GM18511 (cell line): Measurements from ENCODE around the gene SKI.
"Not testable (repeated sequence)": the region's sequence is repeated elsewhere in the genome, so short reads cannot be mapped to it uniquely, and the experiment has no call there.

ENCODE experiments used
- ATAC-seq: cut with Tn5 transposase; IDR thresholded peaks from one replicate; pipeline ENCODE4 v1.9.1; 2021; ENCODE audit warnings: mild to moderate bottlenecking, moderate library complexity; ENCODE audit not compliant: unreplicated experiment

Gene SKI

DNA sequence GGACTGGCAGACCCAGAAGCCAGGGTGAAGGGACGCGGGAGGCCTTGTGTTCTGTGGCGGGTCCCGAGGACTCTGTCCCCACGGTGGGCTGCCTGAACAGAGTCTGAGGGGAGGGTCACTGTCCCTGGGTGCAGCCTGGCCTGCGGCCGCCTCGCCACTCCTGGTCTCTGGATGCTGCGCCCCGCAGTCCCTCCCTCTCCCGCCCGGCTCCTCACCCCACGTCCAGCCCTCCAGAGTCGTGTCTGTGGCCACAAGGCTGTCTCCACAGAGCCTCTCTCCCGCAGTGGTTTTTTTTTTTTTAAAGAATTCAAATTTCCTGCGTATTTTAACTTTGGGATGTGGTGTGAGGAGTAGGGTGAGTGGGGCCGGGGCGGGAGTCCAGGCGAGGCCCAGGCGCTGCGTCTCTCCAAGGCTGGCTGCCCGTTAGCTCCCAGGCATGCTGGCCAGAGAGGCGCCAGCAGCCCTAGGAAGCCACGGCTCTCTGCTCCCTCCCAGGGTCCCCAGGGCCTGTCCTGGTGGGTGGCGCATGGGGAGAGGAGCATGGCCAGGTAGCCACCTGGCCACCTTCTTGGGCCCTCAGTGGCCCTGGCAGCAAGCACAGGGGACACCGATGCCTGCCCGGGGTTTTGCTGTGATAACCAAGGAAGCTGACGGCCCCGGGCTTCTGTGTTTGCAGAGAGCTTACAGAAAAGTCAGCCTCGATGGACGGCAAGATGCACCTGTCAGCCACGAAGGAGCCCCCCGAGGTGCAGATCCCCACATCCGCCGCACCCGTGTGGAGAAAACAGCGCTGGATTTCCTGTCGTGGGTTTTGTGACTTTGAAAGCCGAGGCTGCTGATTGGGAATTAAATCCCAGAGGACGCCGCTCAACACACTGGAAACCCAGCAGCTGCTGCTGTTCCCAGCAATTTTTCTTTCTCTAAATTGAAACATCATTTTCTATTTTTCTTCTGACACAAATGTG lies 90.5 kb downstream of the SKI start:
- ATAC-seq: no peak

DNA sequence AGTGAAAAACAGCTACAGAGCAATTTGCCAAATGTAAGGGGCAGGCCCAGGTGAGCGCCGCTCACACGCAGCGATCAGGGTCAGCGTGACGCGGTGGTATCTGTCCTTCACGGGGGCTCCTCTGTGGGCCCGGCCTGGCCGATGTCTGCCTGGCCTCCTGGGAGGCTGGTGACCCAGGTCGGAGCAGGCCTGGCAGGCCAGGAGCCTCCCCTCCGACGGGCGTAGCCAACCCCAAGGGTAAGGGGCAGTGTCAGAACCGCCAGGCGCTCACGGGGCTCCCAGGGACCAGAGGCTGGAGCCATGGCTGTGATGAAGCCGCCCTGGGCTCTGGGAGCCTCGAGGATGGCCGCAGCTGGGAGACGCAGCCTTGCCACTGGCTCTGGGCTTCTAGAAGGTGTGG lies 91.2 kb downstream of the SKI start:
- ATAC-seq: no peak

DNA sequence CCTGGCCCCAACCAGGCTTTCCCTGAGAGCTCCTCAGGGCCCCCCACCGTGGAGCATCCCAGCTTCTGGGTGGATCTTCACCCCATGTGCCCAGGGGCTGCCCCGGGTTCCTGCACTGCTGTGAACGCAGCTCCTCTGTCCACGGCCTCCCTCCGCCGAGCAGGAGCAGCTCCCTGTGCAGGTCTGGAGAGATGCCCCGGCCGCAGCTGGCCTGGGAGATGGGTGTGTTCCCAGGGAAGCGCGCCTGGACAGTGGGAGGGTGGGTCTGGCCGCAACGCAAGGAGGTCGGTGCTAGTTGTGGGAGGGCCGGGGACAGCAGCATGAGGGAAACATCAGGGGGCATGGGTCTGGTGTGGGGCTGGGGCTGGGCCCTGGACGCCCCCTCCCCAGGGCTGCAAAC lies 91.9 kb downstream of the SKI start:
- no peak for ATAC-seq

DNA sequence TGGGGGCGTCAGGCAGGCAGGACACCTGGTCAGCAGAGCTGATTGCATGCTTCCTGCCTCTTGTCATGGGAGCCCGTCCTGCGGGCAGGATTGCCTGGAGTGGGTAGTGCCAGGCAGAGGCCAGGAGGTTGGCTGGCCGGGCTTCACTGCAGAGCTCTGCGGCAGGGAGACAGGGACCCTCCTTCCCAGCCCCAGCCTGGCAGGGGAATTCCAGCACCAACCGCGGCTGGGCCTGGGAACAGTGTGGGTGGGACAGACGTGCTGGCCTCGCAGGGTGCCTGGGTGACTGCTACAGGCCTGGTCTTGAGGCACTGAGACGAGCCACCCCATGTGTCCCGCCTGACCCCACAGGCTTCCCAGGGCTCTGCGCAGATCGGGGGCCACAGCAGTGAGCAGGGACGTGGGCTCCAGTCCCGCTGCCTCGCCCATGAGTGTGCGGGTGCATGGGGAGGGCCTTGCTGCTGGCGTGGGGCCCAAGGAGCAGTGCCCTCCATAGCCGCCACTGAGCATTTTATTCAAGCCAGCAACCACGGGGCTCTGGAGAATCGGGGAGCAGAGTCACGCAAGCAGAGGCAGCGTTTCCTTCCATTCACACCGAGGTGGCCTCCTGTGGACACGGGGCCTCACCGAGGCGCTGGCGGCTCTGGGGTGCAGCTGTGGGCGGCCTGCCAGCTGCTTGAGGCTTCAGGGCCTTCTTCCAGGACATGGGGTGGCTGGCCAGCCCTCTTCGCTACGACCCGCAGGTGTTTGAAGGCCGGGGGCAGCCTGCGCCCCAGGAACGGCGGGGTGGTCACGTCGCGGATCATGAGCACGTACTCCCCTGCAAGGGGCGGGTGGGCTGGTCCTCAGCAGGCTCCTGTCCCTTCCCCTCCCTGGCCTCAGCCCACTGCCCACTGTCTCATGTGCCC lies 92.9 kb downstream of the SKI start:
- ATAC-seq: no peak

DNA sequence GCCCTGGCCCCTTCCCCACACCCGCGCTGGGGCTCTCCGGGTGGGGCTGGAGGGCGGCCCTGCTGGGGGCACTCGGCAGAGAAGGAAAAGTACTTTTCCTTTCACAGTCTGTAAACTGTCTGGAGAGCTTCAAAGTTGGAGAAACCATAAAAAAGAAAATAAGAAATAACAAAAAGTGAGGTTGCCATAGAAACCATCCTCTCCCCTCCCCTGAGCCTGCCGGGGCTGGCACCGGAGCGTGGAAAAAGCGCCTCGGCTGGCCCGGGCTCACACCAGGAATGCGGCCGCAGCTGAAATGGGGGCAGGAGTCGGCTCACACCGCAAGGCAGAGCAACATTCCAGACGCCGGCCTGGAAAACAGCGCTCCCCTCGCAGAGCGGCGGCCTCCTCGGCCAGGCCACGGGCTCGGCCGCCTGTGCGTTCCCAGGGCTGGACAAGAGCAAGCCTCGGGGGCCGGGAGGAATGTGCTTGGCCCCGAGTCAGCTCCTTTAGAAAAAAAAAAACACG lies 94.0 kb downstream of the SKI start:
- ATAC-seq: no peak

DNA sequence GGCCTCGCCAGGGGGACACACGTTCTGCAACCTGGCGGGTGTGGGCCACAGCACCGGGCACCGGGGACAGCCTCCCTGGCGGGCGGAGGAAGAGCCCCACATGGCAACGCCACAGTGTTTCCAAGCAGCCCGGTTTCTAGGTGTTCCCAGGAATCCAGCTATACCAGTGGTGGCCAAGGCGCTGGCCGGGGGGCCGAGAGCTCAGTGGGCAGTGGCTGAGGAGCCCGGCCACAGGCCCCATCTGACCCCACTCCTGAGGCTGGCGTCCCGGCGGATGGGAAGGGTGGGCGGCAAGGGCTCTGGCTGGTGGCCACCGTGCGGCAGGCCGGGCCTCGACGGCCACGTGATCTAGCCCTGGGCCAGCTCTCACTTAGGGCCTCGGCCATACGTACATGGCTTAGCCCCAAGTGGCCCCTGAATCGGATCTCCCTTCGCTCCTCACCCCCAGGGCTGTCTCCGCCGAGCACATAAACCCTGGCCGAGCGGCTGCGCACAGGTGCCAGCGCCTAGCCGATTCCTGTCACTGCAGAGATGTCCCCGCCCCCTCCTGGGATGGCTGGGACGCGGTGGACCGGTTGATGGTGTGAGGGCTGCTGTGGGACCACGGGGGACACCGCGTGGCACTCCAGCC lies 94.6 kb downstream of the SKI start:
- ATAC-seq: no peak

DNA sequence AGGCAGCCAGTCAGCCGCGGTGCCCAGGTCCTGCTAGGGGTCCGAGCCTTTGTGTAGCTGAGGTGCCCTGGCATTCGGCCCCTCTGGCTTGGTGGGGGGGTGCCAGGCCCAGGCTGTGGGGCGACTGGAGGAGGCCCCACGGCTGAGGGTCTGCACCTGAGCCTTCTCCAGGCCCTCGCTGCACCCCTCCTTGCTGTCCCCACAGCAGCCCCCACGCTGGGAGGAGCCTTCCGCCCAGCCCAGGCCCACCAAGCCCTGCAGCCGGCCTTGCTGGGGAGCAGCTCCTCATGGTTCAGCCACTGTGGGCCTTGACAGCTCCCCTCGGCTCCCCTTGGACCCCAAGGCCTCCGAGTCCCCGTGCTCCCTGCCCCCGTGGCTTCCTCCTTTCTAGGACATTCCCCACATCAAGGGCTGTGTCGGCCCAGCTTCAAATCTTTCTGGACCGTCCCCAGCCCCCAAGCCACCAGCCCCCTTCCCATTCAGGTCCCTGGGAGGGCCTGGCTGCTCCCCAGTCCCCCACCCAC lies 95.4 kb downstream of the SKI start:
- ATAC-seq: no peak

DNA sequence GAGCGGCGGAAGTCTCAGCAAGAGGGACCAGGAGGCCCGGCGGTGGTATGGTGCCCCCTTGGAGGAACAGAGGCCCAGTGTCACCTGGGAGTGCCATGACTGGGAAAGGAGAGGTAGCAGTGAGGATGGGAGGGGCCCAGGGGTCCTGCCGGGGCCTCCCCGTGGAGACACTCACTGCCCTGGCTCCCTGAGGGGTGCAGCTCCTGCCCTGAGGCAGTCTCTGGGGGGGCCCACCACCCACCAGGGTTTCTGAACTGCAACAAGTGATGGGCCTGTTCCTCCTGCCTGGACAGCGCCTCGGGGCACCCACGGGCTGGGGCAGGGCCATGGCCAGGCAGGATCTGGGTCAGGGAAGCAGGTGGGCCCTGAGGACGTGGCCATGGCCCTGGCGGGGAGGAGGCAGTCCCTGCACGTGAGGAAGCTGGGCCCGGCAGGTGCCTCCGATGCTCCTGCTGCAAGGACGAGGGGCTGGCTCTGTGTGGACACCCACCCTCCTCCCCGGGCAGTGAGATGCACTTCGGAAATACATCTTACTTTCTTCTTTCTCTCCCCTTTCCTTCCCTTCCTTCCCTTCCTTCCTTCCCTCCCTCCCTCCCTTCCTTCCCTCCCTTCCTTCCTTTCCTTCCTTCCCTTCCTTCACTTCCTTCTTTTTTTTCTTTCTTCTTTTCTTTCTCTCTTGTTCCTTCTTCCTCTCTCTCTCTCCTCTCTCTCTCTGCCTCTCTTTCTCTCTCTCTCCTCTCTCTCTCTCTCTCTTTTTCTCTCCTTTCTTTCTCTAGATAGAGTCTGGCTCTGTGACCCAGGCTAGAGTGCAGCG lies 96.6 kb downstream of the SKI start:
- no peak for ATAC-seq

DNA sequence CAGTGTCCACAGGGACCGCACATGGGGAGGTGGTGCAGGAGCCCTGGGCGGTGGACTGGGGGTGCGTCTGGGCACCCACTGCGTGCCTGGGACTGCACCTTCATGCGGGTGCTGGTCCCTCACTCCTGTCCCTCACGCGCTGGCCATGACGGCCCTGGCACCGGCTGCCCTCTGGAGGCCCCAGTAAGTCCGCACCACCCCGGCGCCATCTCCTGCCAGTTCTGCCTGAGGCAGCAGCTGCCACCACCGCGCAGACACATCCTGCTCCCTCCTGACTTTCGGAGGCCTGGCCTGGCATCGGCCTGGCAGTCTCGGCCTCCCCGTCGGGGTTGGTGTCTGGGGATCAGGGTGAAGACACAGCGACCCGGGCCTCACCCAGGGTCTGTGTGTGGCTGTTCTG lies 98.4 kb downstream of the SKI start:
- ATAC-seq: no peak

DNA sequence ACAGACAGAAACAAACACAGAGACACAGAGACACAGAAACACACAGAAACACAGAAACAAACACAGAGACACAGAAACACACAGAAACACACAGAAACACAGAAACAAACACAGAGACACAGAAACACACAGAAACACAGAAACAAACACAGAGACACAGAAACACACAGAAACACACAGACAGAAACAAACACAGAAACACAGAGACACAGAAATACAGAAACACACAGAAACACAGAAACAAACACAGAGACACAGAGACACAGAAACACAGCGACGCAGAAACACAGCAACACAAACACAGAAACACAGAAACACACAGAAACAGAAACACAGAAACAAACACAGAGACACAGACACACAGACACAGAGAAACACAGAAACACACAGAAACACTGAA lies 99.0 kb downstream of the SKI start:
- ATAC-seq: not testable (repeated sequence)

DNA sequence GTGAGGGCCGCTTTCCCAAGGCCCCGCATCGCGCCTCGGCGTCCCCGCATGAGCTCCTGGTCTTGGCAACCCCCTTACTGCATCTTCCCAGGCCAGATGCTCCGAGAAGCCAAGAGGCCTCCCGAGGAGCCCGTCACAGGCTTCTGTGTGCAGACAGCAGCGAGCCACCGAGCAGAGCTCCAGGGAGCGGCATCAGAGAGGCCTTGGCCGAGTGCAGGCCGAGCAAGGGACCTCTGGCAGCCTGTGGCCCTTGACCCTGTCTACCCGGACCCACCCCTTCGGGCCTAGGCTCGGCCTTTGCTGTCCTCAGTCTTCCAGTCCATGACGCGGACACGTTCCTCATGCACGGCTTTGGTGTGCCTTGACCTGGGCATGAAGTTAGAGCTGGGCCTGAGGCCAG lies 99.7 kb downstream of the SKI start:
- ATAC-seq: no peak

DNA sequence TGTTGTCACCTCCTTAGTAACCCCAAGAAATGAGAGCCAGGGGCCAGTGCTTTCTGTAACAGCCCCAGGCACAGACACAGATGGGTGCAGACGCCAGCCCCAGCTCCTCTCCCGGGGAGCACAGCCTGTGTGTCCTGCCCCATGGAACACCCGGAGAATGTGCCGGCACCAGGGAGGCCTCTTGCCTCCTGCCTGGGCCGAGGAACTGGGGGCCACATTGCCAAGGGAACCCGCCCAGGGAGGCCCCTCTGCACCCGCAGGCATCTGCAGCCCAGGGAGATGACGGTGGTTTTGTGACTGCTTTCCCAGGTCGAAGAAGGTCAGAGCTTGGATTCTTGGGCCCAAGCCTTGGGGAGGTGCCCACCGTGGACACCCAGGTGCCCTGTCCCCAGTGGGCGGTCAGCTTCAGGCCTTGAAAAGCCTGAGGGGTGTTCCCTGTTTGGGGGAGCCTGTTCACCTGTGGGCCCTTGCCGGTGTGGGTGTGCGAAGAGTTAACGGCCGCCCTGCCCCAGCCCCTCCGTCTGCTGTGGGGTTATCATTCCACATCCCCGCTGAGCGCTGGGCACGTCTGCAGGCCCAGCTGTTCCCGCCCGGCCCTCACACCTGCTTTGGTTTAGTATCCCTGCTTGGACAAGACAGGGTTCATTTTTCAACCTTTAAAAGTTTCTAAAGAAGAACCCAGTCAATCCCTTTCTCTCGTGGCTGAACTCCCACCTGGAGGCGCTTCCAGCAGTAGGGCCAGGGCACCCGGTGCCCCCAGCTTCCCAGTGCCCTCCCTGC lies 100.7 kb downstream of the SKI start:
- ATAC-seq: no peak

DNA sequence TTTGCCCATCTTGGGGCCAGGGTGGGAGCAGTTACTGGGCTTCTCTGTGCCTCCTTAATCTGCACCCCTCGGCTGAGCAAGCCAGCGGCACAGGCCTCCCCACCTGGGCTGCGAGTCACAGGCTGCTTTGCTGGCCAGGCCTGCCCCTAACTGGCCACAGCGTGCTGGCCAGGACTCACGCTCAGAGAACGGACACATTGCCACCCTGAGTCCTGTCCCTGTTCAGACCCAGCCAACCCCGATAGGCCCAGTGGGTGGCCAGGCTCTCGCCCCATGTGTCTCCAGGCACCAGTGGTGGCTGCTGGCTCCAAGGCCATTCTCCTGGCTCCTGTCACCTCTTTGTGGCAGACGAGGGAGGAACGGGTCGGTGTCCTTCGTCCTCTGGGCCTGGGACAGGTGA lies 101.9 kb downstream of the SKI start:
- no peak for ATAC-seq

DNA sequence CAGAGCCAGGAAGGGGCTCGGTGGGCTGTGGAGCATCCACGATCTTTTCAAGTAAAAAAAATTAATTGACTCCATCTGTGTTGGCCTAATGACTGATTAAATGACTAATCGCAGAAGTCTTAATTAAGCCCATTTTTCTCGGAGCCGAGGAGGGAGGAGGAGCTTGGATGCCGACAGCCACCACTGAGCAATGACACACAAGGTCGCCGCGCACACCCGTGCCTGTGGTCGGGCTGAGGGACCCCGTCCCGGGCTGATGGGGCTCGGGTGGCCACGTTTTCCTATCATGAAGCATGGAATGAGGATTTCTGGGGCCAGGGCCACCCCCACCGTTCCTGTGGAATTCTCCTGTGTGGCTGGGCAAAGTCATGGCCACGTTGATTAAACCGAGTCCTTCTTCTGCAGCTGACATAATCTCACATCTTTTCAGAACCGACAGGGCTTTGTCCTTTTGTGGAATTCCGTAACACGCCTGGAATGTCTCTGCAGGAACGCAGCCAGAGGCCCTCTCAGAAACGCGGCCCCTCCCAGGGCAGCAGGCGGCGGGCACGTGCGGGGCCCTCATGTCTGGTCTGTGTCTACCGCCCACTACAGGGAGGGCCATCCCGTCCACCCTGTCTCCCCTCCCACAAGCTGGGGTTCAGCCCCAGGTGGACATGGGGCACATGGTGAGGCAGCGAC lies 102.5 kb downstream of the SKI start:
- ATAC-seq: no peak

DNA sequence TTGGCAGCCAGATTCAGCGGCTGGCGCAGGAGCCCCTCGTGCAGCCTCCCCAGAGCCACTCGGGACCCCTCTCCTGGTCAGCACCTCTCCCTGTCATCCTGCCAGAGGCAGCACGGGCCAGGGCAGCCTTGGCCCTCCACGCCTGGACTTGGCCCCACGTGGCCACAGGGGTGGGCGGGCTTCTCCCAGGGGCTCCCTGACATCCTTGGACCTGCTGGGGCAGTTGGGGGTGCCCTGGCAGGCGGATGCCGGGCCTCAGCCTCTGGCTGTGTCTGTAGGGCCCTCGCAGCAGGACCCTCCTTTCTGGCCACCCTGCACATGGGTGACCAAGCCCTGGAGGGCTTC lies 103.1 kb downstream of the SKI start:
- no peak for ATAC-seq

DNA sequence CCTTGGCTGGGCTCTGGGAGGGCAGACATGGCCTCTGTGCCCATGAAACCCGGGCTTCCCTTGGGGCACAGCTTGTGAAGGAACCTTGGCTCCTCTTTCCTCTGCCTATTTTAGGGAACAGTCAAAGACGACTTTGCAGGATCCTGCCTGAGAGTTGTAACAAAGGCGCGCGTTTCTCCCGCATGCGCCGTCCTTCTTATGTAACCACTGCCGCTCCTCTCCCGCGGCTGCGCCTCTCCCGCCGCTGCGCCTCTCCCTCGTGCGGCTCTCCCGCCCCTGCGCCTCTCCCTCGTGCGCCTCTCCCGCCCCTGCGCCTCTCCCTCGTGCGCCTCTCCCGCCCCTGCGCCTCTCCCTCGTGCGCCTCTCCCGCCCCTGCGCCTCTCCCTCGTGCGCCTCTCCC lies 103.5 kb downstream of the SKI start:
- not testable (repeated sequence) for ATAC-seq

DNA sequence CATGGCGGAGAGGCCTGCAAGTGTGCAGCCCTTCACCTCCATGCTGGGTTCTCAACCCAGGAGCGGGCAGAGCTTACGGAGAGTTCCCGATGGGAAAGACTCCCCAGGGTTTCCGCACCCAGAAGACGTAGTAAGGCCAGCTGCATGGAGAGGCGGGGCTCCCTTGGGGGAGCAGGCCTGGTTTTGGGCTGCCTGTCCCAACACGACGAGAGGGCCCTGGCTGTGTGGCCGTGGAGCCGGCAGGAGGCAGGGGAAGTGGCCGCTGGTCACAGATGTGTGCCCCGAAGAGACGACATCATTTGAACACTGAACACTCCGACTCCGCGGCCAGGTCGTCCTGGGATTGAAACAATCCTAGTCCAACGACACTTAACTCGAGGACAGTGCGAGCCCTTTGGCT lies 106.2 kb downstream of the SKI start:
- ATAC-seq: no peak

DNA sequence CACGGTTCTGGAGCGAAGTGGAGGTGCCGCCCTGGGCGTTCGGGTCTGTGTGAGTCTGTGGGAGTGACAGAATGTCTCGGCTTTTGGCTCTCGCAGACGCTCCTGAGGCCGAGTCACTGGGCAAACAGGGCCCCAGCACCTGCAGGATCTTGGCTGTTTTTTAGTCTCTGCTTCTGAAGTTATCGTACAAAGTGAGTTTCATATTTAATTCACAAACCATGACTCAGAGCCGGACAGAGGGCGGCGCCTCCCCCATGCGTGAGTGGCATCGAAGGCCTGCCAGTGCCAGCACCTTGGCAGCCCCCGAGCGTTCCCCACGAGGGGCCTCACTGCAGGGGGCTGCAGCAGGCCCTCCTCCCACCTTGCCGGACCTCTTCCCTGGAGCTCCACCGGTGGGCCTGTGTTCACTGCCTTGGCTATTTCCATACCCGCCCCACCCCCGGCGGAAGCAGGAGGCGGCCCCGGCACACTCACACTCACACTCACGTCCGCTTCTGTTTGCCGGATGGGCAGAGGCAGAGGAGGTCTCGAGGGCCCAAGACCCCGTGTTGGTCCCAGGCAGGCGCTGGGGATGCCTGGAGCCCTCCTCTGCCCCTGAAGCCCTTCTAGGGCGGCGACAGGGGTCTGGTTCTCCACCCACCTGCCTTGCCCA lies 106.9 kb downstream of the SKI start:
- ATAC-seq: no peak
